ENCODE results near the gene ZNF628.
A peak's percentile ranks its signal among the peaks of the same experiment; 100 is the strongest.

Gene ZNF628

DNA sequence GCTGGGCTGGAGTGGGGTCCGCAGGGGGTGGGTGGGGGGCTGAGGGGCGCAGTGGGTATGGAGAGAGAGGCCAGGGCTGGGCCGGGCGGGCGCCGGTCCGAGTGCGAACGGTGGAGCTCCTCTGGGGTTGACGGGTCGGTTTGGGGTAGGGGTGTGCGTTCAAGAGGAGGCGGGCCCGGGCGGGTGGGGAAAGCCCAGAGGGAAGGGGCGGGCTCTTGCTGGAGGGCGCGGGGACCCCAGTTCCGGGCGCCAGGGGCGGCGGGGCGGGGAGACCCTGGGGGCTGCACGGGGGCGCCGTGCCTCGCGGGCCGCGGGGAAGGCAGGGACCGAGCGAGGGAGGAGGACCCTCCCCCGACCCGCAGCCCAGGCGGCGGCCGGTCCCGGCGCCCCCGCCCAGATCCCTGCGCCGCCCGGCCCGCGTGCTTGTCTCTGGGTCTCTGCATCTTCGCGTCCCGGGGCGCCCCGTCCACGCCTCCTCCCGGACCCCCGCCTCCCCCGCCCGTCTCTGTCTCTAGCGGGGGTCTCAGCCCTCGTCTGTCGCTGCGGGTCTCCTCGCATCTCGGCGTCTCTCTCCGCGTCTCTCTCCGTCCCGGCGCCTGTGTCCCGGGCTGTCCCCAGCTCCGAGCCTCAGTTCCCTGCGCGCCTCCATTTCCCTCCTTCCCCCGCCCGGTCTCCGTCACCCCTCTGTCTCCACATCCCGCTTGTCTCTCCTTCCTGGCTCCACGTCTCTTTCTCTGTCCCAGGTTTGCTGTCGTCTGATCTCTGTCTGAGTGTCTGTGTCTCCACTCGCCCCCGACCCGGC is 25.1 kb upstream of the ZNF628 start:
- no peak for DNase-seq

DNA sequence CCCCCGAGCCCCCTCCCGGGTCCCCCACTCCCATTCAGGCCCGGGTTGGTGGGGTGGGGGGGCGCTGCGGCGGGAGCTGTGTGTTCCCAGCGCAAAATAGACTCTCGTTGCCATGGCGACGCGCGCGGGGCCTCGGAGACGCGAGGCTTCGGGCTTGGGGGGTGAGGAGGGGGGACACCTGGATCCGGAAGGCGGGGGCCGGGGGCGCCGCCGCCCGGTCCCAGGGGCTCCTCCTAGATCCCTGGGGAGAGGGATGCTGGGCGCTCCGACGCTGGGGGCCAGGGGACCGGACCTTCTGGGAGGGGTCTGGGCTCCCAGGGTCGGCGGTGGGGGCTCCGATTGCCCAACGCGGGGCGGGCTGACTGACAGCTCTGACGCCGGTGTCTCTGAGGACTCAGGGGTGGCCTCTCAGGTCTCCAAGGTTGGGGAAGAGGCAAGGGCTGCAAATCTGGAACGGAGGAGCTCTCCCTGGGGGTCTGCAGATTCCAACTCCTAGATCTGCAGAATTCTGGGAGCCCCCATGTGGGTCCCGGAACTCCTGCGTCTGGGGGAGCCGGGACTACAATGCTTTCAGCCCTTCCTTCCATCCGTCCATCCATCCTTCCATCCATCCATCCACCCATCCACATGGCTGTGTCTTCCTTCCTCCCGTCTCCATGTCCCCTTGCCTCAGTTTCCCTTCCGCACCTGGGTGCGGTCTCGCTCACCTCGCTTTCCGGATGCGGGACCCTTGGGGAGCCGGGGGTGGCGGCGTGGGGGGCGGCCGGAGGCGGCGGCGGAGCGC is 24.3 kb upstream of the ZNF628 start:
- peak; percentile 67 for DNase-seq

DNA sequence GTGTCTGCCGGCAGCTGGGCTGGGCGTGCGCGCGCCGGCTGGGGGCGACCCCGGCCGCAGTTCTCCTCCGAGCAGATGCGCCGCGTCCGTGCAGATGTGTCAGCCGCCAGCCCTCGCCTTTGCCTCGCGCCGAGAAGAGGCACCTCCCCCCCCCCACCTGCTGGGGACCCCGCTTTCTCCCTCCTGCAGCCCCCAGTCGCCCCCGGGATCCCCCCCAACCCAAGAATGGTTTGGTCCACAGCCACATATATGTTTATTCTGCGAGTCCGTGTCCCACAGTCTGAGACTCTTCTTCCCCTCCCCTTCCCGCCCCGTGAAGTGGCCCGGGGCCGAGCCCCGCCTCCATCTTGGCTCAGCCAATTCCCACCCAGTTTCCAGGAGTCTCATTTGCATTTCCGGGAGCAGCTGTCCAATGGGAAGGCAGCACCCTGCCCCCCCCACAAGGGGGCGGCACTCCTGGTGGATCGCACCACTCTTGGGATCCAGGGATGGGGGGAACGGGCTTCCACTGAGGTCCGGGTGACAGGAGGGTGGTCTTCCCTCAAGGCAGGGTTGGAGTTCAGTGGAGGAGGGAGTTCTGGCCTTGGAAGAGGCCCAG is 23.6 kb upstream of the ZNF628 start:
- peak; percentile 90 for DNase-seq

DNA sequence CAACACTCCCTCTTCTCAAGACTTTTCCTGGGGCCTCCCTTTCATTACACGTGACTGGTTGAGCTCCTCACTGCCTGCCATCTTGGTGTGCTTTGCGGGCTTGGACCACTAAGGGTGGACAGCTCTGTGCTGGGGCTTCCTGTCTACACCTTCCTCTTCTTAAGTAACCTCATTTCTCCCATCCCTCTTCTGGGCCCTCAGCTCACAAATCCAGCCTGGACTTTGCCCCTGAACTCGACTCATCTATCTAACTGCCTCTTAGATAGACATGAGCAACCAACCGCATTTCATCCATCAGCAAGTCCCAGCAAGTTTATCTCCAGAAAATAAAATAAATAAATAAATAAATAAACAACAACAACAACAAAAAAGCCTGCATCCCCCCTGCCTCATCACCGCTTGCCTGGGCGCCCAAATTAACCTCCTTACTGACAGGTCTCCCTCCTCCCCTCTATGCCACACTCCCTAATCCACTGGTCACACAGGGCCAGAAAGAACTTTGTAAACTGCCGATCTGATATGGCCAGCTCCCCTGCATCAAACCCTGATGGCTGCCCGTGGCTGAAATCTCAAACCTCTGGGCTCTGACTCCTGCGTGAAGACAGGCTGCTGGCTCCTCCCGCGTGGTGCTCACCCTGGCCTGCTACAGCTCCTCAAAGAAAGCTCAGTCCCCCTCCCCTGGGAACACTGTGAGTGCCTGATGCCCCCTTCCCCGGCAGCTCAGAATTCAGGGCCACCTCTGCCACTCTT is 22.7 kb upstream of the ZNF628 start:
- DNase-seq: no peak

DNA sequence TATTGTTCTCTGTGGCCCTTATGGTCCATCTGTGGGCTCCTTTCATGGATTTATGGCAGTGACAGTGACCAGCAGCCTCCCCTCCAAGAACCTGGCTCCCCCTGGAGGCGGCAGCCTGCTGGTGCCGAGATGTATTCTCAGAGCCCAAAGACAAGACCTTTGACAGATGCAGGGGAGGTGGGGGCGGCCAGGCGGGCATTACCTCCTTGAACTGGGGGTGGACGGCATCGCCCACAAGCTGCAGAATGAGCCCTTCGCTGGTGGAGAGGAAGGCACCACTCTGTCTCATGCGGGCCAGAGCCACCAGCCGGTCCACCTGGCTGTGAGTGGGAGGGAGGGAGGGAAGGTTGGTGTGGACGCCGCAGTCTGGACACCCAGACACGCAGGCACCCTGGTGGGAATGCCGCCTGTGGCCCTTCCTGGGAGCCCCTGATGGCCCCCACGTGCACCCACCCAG is 21.6 kb upstream of the ZNF628 start:
- DNase-seq: peak; percentile 31

DNA sequence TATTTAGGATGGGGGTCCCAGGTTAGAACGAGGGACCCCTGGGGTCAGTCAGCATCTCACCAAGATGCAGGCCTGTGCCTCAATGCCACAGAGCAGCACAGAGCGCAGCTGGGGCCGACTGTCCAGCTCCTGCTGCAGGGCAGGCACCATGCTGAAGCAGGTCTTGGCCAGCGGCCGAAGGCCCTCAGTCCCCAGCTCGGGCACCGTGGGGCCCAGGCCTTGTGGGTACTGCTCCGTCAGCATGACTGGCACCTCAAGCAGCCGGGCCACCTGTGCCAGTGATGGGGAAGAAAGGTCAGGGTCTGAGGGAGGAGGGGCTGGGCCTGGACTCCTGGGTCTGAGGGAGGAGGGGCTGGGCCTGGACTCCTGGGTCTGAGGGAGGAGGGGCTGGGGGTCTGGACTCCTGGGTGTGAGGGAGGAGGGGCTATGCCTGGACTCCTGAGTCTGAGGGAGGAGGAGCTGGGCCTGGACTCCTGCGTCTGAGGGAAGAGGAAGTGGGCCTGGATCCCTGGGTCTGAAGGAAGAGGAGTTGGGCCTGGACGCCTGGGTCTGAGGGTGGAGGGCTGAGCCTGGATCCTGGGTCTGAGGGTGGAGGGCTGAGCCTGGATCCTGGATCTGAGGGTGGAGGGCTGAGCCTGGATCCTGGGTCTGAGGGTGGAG is 20.7 kb upstream of the ZNF628 start:
- no peak for DNase-seq

DNA sequence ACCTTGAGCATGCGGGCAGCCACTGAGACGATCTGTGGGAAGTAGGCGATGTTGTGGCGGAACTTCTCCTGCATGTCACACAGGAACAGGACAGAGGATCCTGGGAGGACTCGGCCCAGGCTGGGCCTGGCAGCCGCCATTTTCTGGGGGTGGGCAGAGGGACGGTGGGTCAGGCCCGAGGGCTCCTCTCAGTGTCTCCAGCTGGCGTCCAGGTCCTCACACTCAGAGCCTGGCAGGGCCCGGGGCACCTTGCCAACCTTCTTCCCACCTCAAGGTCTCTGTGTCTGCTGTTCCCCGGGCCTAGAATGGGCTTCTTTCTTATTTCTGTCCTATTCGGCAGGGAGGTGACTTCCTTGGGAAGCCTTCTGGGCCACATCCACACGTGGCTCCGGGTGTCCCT is 20.1 kb upstream of the ZNF628 start:
- no peak for DNase-seq

DNA sequence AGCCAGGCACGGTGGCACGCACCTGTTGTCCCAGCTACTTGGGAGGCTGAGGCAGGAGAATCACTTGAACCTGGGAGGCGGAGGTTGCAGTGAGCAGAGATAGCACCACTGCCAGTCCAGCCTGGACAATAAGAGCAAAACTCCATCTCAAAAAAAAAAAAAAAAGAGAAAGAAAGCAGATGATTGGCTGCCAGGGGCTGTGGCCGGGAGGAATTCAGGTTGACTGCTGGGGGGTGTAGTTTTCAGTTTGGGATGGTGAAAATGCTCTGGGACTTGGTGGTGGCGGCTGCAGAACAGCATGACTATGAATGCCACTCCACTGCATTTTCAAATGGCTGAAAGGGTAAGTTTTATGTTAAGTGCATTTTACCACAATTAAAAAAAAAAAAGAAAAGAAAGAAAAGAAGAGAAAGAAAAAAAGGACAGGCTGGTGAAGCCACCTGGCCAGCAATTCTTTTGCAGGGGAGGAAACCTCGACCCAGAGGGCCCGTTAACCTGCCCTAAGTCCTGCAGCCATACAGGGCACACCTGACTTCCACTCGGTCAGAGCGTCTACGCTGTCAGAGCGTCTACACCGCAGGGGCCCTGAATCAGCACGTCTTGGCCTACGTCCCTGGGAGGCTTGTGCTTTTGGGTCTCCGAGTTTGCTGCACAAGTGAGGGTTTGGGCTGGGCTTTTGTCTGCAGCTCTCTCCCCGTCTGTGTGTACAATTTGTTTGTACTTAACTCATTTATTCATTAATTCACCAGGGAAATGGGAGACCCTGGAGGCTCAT is 18.5 kb upstream of the ZNF628 start:
- no peak for DNase-seq

DNA sequence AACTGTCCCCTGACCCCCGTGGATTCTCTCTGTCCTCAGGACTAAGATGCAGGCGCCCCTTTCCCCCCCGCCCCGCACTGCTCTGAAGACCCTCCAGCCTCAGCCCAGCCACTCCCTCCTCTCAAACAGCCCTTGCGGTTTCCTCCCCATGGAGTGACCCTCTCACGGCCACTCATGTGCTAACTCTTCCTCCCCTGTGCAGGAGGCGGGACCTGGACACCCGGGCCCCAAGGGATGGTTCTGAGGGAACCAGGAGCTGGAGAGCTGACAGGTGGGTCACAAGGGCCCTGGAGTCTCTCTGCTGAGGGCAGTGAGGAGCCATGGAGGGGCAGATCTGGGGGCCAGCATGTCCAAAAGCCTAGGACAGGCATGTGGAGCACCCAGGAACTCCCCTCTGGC is 16.9 kb upstream of the ZNF628 start:
- no peak for DNase-seq

DNA sequence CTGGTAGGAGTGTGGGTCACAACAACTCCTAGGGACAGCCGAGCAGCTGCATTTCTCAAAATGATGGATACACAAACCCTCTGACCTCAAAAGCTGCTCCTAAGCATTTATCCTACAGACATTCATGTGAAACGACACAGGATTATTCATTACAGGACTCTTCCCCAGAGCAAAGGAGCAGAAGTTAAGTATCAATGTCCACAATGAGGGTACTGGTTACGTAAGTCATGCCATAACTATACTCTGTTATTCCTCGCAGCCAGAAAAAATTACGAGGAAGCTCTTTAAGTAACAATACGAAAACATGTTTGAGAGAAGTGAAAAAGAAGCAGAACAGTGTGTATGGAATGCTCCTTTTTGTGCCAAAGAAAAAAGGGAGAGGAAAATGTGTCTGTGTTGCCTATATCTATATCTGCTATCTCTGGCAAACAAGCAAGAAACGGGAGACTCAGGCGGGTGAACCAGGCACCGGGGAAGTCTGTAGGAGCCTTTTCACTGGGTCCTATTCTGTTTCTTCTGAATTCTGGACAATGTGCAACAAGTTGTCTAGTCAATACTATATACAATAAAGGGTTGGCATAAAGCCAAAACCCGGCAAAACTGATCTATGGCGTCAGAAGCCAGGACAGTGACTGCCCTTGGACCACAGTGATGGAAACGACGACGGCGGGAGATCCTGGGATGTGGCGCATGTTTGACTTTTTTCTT is 16.3 kb upstream of the ZNF628 start:
- DNase-seq: no peak

DNA sequence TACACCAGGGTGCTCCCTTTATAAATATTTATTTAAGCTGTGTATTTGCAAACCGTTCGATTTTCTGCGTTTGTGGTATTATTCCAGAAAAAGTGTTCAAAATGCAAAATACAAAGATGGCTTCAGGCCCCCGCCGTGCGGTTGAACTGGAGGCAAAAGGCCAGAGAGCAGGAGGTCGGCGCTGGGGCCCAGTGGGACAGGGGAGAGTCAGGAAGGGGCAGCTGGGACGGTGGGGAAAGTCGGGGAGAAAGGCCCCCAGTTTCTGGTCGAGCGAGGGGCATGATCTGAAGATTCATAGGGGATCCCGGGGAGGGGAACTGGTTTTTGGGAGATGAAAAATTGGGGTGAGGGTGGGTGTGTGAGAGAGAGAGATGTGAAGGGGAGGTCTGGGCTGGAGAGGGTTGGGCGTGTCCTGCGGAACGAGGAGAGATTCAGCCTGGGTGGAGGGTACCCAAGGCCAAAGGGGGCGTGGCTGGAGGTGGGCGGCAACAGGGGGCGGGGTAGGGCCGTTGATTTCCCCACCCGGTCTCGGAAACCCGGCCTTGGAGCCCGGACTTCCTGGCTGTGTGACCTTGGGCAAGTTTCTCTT is 15.7 kb upstream of the ZNF628 start:
- peak; percentile 42 for DNase-seq

DNA sequence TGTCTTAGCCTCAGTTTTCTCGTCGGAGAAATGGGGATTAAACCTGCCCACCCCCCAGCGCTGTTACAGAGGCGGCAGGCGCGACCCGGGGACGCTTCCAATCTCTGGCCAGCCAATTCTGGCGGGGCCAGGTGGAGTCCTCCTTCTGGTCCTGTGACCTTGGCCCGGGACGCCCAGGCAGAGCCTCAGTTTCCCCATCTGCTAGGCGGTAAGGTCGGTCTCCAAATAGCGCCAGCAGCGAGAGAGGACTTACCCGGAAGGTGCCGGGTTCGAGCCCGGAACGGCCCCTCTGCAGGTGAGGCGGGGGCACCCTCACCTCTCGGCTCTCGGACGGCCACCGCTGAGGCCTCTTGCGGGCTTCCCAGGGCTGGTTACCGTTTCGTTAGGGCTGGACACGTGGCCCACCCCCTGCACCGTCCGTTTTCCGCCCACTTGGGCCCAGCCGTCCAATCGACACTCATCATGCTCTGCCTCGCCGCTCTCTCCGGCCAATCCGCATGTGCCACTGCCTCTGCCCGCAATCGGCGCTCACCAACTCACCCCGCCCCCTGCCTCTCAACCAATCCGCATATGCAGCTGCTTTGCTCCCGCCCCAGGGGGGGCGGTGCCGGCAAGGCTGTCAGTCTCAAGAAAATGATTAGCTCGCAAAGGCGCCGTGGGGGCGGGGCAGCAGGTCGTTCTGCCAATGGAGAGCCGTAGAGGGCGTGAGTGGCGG is 15.0 kb upstream of the ZNF628 start, which contains the start of gene ISOC2:
TSS of gene ISOC2 (minus strand) at position 384 of the 715 bp plus-strand sequence. CDS start 5,156 bp downstream, outside the sequence.
- peak; percentile 100 for DNase-seq

DNA sequence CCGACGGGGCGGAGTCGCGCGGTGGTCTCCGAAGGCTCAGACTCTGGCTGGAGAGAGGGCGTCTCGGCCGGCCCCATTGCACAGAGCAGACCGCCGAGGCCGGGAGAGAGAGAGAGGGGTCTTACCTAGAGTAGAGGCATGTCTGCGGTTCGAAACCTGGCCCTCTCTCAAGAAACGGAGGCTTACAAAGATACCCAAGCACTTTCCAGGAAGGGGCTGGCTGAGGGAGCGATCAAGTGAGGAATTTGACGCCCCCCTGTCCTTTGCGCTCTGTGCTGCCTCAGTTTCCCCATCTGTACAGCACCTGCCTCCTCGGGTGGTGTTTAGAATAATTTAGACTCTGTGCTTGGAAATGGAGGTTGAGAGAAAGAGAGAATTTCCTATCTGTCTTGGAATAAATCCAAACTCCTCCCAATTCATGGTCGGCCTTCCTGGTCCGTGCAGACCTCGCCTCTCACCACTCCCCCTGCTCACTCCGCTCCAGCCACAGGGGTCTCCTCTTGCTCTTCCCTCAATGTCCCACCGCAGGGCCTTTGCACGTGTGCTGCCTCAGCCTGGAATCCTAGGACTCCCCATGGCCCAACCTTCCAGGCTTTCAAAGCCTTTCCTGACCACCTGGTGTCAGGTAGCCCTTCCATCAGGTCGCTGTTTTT is 14.3 kb upstream of the ZNF628 start:
- DNase-seq: peak; percentile 29

DNA sequence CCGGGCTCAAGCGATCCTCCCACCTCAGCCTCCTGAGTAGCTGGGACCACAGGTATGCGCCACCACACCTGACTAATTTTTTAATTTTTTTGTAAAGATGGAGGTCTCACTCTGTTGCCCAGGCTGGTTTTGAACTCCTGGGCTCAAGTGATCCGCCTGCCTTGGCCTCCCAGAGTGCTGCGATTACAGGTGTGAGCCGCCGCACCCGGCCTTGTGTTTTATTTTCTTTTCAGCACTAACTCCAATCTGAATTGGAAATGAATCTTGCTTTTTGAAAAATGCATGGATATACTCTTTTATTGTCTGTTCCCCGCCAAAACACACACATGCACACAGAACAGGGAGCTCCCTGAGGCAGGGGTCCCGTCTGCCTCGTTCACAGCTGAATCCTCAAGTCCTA is 13.7 kb upstream of the ZNF628 start:
- no peak for DNase-seq

DNA sequence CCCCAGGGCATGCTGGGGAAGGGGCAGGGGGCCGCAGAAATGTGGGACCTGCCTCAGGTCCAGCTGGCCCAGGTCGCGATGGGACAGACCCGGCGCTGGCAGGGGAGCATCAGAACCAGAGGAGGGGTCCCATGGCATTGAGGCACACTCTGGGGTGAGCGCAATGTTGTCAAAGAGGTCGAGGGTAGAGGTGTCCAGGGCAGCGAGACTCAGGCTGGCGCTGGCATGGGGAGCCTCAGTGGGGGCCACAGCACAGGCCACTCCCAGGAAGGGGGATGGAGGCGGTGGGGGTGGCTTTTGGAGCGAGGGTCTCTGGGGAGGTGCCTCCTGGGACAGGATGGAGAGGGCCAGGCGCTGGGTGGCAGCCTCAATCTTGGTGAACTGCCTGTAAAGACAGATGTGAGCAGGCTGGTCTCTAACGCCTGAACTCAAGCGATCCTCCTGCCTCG is 12.8 kb upstream of the ZNF628 start:
- no peak for DNase-seq

DNA sequence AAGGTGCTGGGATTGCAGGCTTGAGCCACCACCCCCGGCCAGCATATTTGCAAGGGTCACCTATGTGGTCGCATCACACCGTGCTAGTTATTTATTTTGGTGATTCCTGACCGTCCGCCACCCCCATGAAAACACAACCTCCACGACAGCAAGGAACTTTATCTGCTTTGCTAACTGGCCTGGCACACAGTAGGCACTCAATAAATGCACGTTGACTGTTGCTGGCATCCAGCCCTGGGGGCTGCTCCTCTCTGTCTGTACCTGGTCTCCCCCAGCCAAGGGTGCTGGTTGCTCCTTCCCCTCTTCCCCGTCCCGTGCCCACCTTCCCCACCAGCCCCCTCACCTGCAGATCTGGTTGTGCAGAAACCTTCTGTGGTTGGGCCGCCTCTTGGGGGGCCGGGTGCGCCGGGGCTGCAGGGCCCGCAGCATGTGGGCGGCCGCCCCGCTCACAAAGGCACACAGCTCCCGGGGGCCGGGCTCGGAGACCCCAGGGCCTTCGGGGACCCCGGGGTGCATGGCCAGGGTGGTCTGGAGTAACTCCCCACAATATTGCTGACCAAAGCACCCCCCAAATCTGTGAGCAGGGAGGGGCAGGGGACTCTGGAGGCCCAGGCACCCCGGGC is 12.3 kb upstream of the ZNF628 start:
- no peak for DNase-seq

DNA sequence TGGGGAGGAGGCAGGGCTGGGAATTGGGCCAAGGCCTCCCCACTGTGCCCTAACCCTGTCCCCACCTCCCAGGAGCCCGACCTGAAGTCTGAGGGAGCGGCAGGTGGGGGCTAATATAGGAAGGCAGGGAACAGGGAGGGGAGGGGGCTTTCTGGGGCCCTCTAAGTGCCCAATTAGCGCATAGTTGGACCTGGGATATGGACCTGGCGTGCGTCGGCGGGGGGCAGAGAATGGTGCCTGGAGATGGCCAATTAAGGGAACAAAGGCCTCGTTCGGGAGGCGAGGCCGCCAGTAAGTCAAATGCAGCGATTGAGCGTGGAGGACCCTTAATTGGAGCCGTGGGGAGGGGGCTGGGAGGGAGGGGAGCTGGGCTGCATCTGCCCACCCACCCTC is 11.8 kb upstream of the ZNF628 start, which contains the start of gene C19orf85:
TSS of gene C19orf85 (minus strand) at position 90 of the 393 bp plus-strand sequence. CDS start 197 bp downstream, outside the sequence.
- peak; percentile 54 for DNase-seq

DNA sequence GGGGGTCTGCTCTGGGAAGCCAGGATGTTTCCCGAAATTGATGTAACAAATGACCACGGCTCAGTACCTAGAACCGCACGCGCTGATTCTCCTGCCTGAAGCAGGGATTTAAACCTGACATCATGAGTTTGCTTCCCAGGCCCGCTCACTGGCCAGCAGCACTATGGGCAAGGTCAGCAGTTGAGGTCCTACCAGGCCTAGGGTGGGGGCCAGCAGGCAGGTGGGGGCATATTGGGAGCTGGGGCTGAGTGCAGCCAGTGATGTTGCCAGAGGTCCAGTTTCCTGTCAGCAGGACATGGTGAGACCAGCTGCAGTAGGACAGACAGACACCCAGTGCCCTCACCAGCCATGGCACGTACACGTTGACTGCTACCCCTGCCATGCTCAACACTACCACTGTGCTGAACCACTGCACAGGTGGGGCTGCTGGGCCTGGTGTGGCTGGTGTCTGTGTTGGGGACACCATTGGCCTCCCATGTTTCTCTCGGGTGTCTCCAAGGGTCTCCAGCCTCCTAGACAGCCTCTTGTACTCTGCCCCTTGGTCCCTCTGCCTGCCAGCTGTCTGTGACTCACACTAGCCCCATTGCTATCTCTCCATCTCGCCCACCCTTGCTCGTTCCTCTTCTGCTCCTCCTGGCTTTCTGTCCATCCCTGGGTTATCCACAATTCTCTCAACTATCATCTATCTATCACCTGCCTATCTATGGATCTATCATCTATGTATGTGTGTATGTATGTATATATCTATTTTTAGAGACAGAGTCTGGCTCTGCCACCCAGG is 10.8 kb upstream of the ZNF628 start:
- no peak for DNase-seq

All from COR-L47 (cell line).